Measurements from ENCODE around the gene LRRC63. TPM values are rescaled to one million over a fixed set of nuclear protein-coding genes. Genes with fewer than 3 reads are reported as not detected.
A peak's percentile ranks its signal among the peaks of the same experiment; 100 is the strongest.

LRRC63 gene
- polyA plus RNA-seq, 3 donors, result 0.36 TPM; not detected in 2

- Histone ChIP-seq H2AFZ (ENCODE audit: insufficient read depth, low read depth, low read length, poor library complexity, severe bottlenecking) (no peak overlapping the region), H3K4me2 (replicated peaks; ENCODE audit: extremely low read depth, low read length, poor library complexity, severe bottlenecking) (no peak overlapping the region), H3K36me3 (replicated peaks in 1 of 2; ENCODE audit: control insufficient read depth in 1 of 2, insufficient read depth in 2 of 2, low read length in 2 of 2) (no peaks in the 10 kb centered on the region), H3K79me2 (ENCODE audit: insufficient read depth, low read length) (no peaks in the 10 kb centered on the region), H3K27ac (ENCODE audit: low read depth in 1 of 2, low read length in 2 of 2) (no peak overlapping the region), H3K9me3 (replicated peaks in 1 of 2; ENCODE audit: control insufficient read depth in 1 of 2, insufficient read depth in 1 of 2, low read length in 2 of 2) (no peaks in the 10 kb centered on the region), H3K4me3 (replicated peaks in 1 of 3; ENCODE audit: low read depth in 2 of 3, low read length in 3 of 3) (no peak overlapping the region), H3K4me1 (ENCODE audit: control insufficient read depth in 1 of 2, insufficient read depth in 2 of 2, low read length in 2 of 2) (peaks cover 47 to 64% of the 10 kb centered on the region in 2 donors), H3K9ac (ENCODE audit: insufficient read depth, low read length, poor library complexity, severe bottlenecking) (no peak overlapping the region), H3K27me3 (ENCODE audit: control insufficient read depth in 2 of 2, insufficient read depth in 2 of 2, low read length in 2 of 2) (no peaks in the 10 kb centered on the region), H4K20me1 (ENCODE audit: insufficient read depth, low read length) (no peaks in the 10 kb centered on the region)
- Mint-ChIP-seq H3K4me3 (no peak overlapping the region), H3K9me3 (peaks cover 3 to 10% (median 6%) of the 10 kb centered on the region in 7 donors), H3K4me1 (peaks cover 62% of the 10 kb centered on the region), H3K27ac (peak overlapping the region in 1 of 7 donors; percentile 9), H3K27me3 (ENCODE audit: low read depth in 3 of 3) (peaks cover 0 to 2% (median 0%) of the 10 kb centered on the region in 3 donors), H3K36me3 (peaks cover 3 to 5% of the 10 kb centered on the region in 2 donors)
- TF ChIP-seq CTCF (IDR thresholded peaks at IDR 0.05), result no peak
- no peak for DNase-seq
- WGBS (ENCODE audit: insufficient coverage), result 83% methylated on average over 4 of the region's 6 CpGs
- intact Hi-C loops (cut with micrococcal nuclease), result no loop called here
Observed at GRCh38 chr13:46315491-46316075, 103.9 kb downstream of the LRRC63 start.

GRCh38 chr13:46317120-46317519 is 105.4 kb downstream of the LRRC63 start:
- H3K27ac Mint-ChIP-seq, result no peak overlapping the region

More at GRCh38 chr13:46317120-46317519, 105.4 kb downstream of the LRRC63 start:
- intact Hi-C loops (cut with micrococcal nuclease), result no loop called here
- Histone ChIP-seq H3K36me3 (replicated peaks in 1 of 2; ENCODE audit: control insufficient read depth in 1 of 2, insufficient read depth in 2 of 2, low read length in 2 of 2) (no peaks in the 10 kb centered on the region), H3K27me3 (ENCODE audit: control insufficient read depth in 2 of 2, insufficient read depth in 2 of 2, low read length in 2 of 2) (no peaks in the 10 kb centered on the region), H2AFZ (ENCODE audit: insufficient read depth, low read depth, low read length, poor library complexity, severe bottlenecking) (no peak overlapping the region), H4K20me1 (ENCODE audit: insufficient read depth, low read length) (no peaks in the 10 kb centered on the region), H3K4me2 (replicated peaks; ENCODE audit: extremely low read depth, low read length, poor library complexity, severe bottlenecking) (no peak overlapping the region), H3K4me1 (ENCODE audit: control insufficient read depth in 1 of 2, insufficient read depth in 2 of 2, low read length in 2 of 2) (peaks cover 53 to 76% of the 10 kb centered on the region in 2 donors), H3K79me2 (ENCODE audit: insufficient read depth, low read length) (no peaks in the 10 kb centered on the region), H3K9ac (ENCODE audit: insufficient read depth, low read length, poor library complexity, severe bottlenecking) (no peak overlapping the region), H3K9me3 (replicated peaks in 1 of 2; ENCODE audit: control insufficient read depth in 1 of 2, insufficient read depth in 1 of 2, low read length in 2 of 2) (no peaks in the 10 kb centered on the region), H3K27ac (ENCODE audit: low read depth in 1 of 2, low read length in 2 of 2) (no peak overlapping the region), H3K4me3 (replicated peaks in 1 of 3; ENCODE audit: low read depth in 2 of 3, low read length in 3 of 3) (no peak overlapping the region)
- H3K4me1 Mint-ChIP-seq, result peaks cover 68% of the 10 kb centered on the region
- DNase-seq, result no peak
- peaks cover 0 to 2% (median 0%) of the 10 kb centered on the region in 3 donors for H3K27me3 Mint-ChIP-seq (ENCODE audit: low read depth in 3 of 3)
- peaks cover 0 to 3% of the 10 kb centered on the region in 2 donors for H3K36me3 Mint-ChIP-seq
- no peak overlapping the region for H3K4me3 Mint-ChIP-seq
- peaks cover 0 to 7% (median 0%) of the 10 kb centered on the region in 7 donors for H3K9me3 Mint-ChIP-seq
- TF ChIP-seq CTCF (IDR thresholded peaks at IDR 0.05), result no peak

All from CD14-positive monocyte (primary cell).